H1 (cell line): Measurements from ENCODE around the gene EHD2. TPM values are rescaled to one million over a fixed set of nuclear protein-coding genes. Genes with fewer than 3 reads are reported as not detected.

Experiments used
- CTCF ChIA-PET: fragments of 300-600 bp; sonication (Branson Sonifier 250); formaldehyde crosslinking; loops from one replicate; lab custom pipeline; 2021; ENCODE audit not compliant: partially characterized antibody; lab: Charles Lee
- POLR2A ChIA-PET: fragments of 300-600 bp; sonication (Branson Sonifier 250); formaldehyde crosslinking; loops from one replicate; lab custom pipeline; 2021; ENCODE audit warnings: inconsistent platforms; ENCODE audit not compliant: partially characterized antibody; lab: Charles Lee
- DNase-seq, 2 experiments: peaks; one replicate each; pipeline versions ENCODE4 v3.0.0 to v3.0.0-alpha.2; 2010 to 2022; ENCODE audit warnings: low spot score in 2 of 2, low read depth in 1 of 2, mixed read lengths in 1 of 2
- FAIRE-seq: peaks from 2 replicates; lab custom pipeline; 2011; peaks lifted over from hg19 to GRCh38; lab: Jason Lieb, UNC
- H2AFZ ChIP-seq: 2 replicates; pipeline ENCODE4 v1.8.1; 2012; ENCODE audit warnings: low read length, inconsistent platforms
- H2AK5ac ChIP-seq: 2 replicates; pipeline ENCODE4 v1.6.1; 2013; ENCODE audit warnings: low read depth, low read length
- H2BK120ac ChIP-seq: replicated peaks from 2 replicates; pipeline ENCODE3; 2013; ENCODE audit warnings: low read depth, low read length, inconsistent platforms
- H2BK12ac ChIP-seq: 2 replicates; pipeline ENCODE4 v1.6.1; 2013; ENCODE audit warnings: low read depth, low read length
- H2BK15ac ChIP-seq: 2 replicates; pipeline ENCODE4 v1.6.1; 2013; ENCODE audit warnings: low read length
- H2BK20ac ChIP-seq: 2 replicates; pipeline ENCODE4 v1.6.1; 2013; ENCODE audit warnings: low read length
- H2BK5ac ChIP-seq: 2 replicates; pipeline ENCODE4 v1.6.1; 2013; ENCODE audit warnings: low read depth, low read length
- H3K14ac ChIP-seq: 2 replicates; pipeline ENCODE4 v1.6.1; 2013; ENCODE audit warnings: inconsistent platforms; ENCODE audit not compliant: insufficient read length
- H3K18ac ChIP-seq: 2 replicates; pipeline ENCODE4 v1.6.1; 2013; ENCODE audit warnings: low read length; ENCODE audit errors: extremely low read depth
- H3K23ac ChIP-seq: 2 replicates; pipeline ENCODE4 v1.6.1; 2013; ENCODE audit warnings: inconsistent platforms; ENCODE audit not compliant: insufficient read length
- H3K23me2 ChIP-seq: 2 replicates; pipeline ENCODE4 v1.6.1; 2013; ENCODE audit warnings: low read depth, low read length
- H3K27ac ChIP-seq: 2 replicates; pipeline ENCODE4 v1.6.1; 2011; ENCODE audit warnings: low read depth, low read length, inconsistent platforms
- H3K27me3 ChIP-seq, 4 experiments: replicated peaks in 1 of 4; 1 replicate in 1 of 4; 2 replicates in 3 of 4; pipeline versions ENCODE4 v1.6.1 to v1.8.1; 2011 to 2013; ENCODE audit warnings: low read length in 3 of 4, mild to moderate bottlenecking in 3 of 4, inconsistent platforms in 2 of 4, mixed read lengths in 2 of 4, moderate library complexity in 1 of 4; ENCODE audit not compliant: control insufficient read depth in 3 of 4, insufficient read depth in 3 of 4; ENCODE audit errors: extremely low read depth in 1 of 4
- H3K36me3 ChIP-seq, 4 experiments: 2 replicates each; pipeline versions ENCODE4 v1.6.1 to v1.8.1; 2011 to 2013; ENCODE audit warnings: mild to moderate bottlenecking in 4 of 4, low read length in 3 of 4, moderate library complexity in 2 of 4, control low read depth in 1 of 4, inconsistent platforms in 1 of 4; ENCODE audit not compliant: insufficient read depth in 4 of 4, control insufficient read depth in 2 of 4
- H3K4ac ChIP-seq: replicated peaks from 2 replicates; pipeline ENCODE3; 2013; ENCODE audit warnings: low read length, low read depth, mixed read lengths, inconsistent platforms; ENCODE audit not compliant: insufficient read length
- H3K4me1 ChIP-seq, 4 experiments: replicated peaks in 1 of 4; 1 replicate in 1 of 4; 2 replicates in 3 of 4; pipeline versions ENCODE4 v1.6.1 to v1.8.1; 2011 to 2013; ENCODE audit warnings: low read length in 3 of 4, inconsistent platforms in 2 of 4, mixed read lengths in 1 of 4; ENCODE audit not compliant: insufficient read depth in 4 of 4, control insufficient read depth in 3 of 4
- H3K4me2 ChIP-seq, 2 experiments: 2 replicates each; pipeline versions ENCODE4 v1.6.1 to v1.8.1; 2011 to 2013; ENCODE audit warnings: low read depth in 2 of 2, low read length in 2 of 2, control low read depth in 1 of 2, inconsistent platforms in 1 of 2, mild to moderate bottlenecking in 1 of 2; ENCODE audit not compliant: insufficient read depth in 1 of 2
- H3K4me3 ChIP-seq, 4 experiments: fragments of 200-600, 300-600 bp in 1 of 4; sonication (generic), shearing (Covaris generic), sonication (Bioruptor Twin) in 1 of 4; 2 replicates each; pipeline versions ENCODE4 v1.5.1 to v1.8.1; 2011 to 2016; ENCODE audit warnings: low read length in 4 of 4, low read depth in 3 of 4, control low read depth in 2 of 4, inconsistent platforms in 2 of 4, mild to moderate bottlenecking in 2 of 4, mixed read lengths in 1 of 4, moderate library complexity in 1 of 4; ENCODE audit not compliant: insufficient read depth in 2 of 4; ENCODE audit errors: extremely low read depth in 1 of 4
- H3K56ac ChIP-seq: replicated peaks from 2 replicates; pipeline ENCODE3; 2013; ENCODE audit warnings: low read depth, mild to moderate bottlenecking, mixed read lengths, low read length, inconsistent platforms; ENCODE audit not compliant: insufficient read length
- H3K79me1 ChIP-seq: 2 replicates; pipeline ENCODE4 v1.6.1; 2013; ENCODE audit warnings: low read depth, low read length, control low read depth
- H3K79me2 ChIP-seq, 2 experiments: 2 replicates each; pipeline versions ENCODE4 v1.6.1 to v1.8.1; 2012 to 2013; ENCODE audit warnings: low read length in 2 of 2, mild to moderate bottlenecking in 2 of 2, inconsistent platforms in 1 of 2; ENCODE audit not compliant: insufficient read depth in 2 of 2, control insufficient read depth in 1 of 2
- H3K9ac ChIP-seq, 4 experiments: replicated peaks in 1 of 4; 1 replicate in 1 of 4; 2 replicates in 3 of 4; pipeline versions ENCODE4 v1.6.1 to v1.8.1; 2011 to 2013; ENCODE audit warnings: low read depth in 3 of 4, low read length in 3 of 4, control low read depth in 2 of 4, mild to moderate bottlenecking in 2 of 4, moderate library complexity in 2 of 4, inconsistent platforms in 1 of 4; ENCODE audit errors: extremely low read depth in 1 of 4
- H3K9me3 ChIP-seq, 2 experiments: 2 replicates each; pipeline versions ENCODE4 v1.6.1 to v1.8.1; 2012 to 2013; ENCODE audit warnings: mild to moderate bottlenecking in 2 of 2, moderate library complexity in 2 of 2, control low read depth in 1 of 2, inconsistent platforms in 1 of 2, low read depth in 1 of 2, low read length in 1 of 2, mixed read lengths in 1 of 2; ENCODE audit not compliant: insufficient read depth in 2 of 2
- H4K20me1 ChIP-seq, 2 experiments: replicated peaks in 1 of 2; 2 replicates each; pipeline versions ENCODE3 to v1.8.1; 2011 to 2013; ENCODE audit warnings: inconsistent platforms in 2 of 2, low read length in 2 of 2, mild to moderate bottlenecking in 1 of 2; ENCODE audit not compliant: insufficient read depth in 2 of 2, control insufficient read depth in 1 of 2
- H4K5ac ChIP-seq: 2 replicates; pipeline ENCODE4 v1.6.1; 2013; ENCODE audit warnings: low read length, low read depth, mixed read lengths, inconsistent platforms; ENCODE audit not compliant: insufficient read length
- H4K8ac ChIP-seq: 2 replicates; pipeline ENCODE4 v1.8.0; 2013; ENCODE audit warnings: mild to moderate bottlenecking, moderate library complexity, low read length, inconsistent platforms; ENCODE audit not compliant: insufficient read depth; ENCODE audit errors: extremely low read depth
- H4K91ac ChIP-seq: replicated peaks from 2 replicates; pipeline ENCODE3; 2013; ENCODE audit warnings: low read length, mixed read lengths, inconsistent platforms; ENCODE audit not compliant: insufficient read length
- CEBPB ChIP-seq: IDR thresholded peaks from 2 replicates; pipeline ENCODE4 v1.6.1; 2012; ENCODE audit warnings: low read depth, low read length
- GTF2F1 ChIP-seq: IDR thresholded peaks from 2 replicates; pipeline ENCODE4 v1.6.1; 2012; ENCODE audit warnings: low read depth, low read length, improper control_type of control experiment, borderline replicate concordance
- HDAC6 ChIP-seq: IDR thresholded peaks from one replicate; pipeline ENCODE4 v1.7.1; 2012; ENCODE audit warnings: low read depth, mild to moderate bottlenecking, inconsistent platforms, low read length, moderate library complexity
- PHF8 ChIP-seq: fragments of 200-600 bp; sonication (generic); conservative IDR thresholded peaks from 2 replicates; pipeline ENCODE4 v1.7.1; 2012; ENCODE audit warnings: low read depth, mild to moderate bottlenecking, inconsistent platforms, low read length, moderate library complexity
- POLR2AphosphoS5 ChIP-seq: IDR thresholded peaks from 2 replicates; pipeline ENCODE4 v1.6.1; 2011; ENCODE audit warnings: low read depth, low read length
- SIN3A ChIP-seq, 2 experiments: IDR thresholded peaks in 1 of 2; conservative IDR thresholded peaks in 1 of 2; 2 replicates each; pipeline ENCODE4 v1.6.1; 2011 to 2012; ENCODE audit warnings: low read length in 2 of 2, improper control_type of control experiment in 1 of 2, low read depth in 1 of 2, mild to moderate bottlenecking in 1 of 2
- SIRT6 ChIP-seq: IDR thresholded peaks from one replicate; pipeline ENCODE4 v1.7.1; 2012; ENCODE audit warnings: low read length, inconsistent platforms
- SIX5 ChIP-seq: IDR thresholded peaks from 2 replicates; pipeline ENCODE4 v1.6.1; 2011; ENCODE audit warnings: mild to moderate bottlenecking, low read depth, low read length
- YY1 ChIP-seq: IDR thresholded peaks from 2 replicates; pipeline ENCODE4 v1.6.1; 2011; ENCODE audit warnings: low read depth, mild to moderate bottlenecking, low read length
- WGBS, 2 experiments: shearing (Covaris generic) in 1 of 2; methylation state at CpG; one replicate each; pipeline versions ENCODE4 v1.1.6 to v1.1.7; 2013 to 2015; ENCODE audit warnings: low lambda C conversion rate in 2 of 2, mixed read lengths in 2 of 2, inconsistent platforms in 1 of 2, low coverage in 1 of 2, missing lambda C conversion rate in 1 of 2; ENCODE audit not compliant: insufficient replicate concordance in 2 of 2, insufficient coverage in 1 of 2, insufficient read length in 1 of 2; ENCODE audit errors: extremely low coverage in 1 of 2, missing lambda C conversion rate in 1 of 2; 5-methylcytosine and 5-hydroxymethylcytosine counted together
- polyA plus RNA-seq, 7 experiments: library from polyadenylated mRNA; depleted of rRNA in 3 of 7; stranded (reverse) in 5 of 7; unstranded in 2 of 7; fragments of >200 nt in 5 of 7; fragments of 200-250 nt in 2 of 7; gene quantifications; 1 replicate in 5 of 7; 2 replicates in 1 of 7; 4 replicates in 1 of 7; pipeline versions ENCODE4 v1.2.1 to v1.2.3, GENCODE V29; 2011 to 2013; ENCODE audit warnings: missing spikeins in 2 of 7, mixed read lengths in 2 of 7
- total RNA-seq: library from RNA; stranded (reverse); fragmentation: NEBNext Ultra II Directional; extraction: Animal tissue kit (Norgen Biotek cat#: 25700); gene quantifications from 2 replicates; pipeline ENCODE4 v1.2.1, GENCODE V29; 2021
- TF ChIP-seq, protein P1 (sequence below): IDR thresholded peaks from 2 replicates; pipeline ENCODE4 v1.6.1; 2012; ENCODE audit warnings: inconsistent platforms

EHD2 gene
- total and polyA plus RNA-seq, 2 of the 8 experiments (the other 6 are each of a cell fraction or from before 2014, with no cell fraction given) = 4.5 to 14.3 TPM

DNA sequence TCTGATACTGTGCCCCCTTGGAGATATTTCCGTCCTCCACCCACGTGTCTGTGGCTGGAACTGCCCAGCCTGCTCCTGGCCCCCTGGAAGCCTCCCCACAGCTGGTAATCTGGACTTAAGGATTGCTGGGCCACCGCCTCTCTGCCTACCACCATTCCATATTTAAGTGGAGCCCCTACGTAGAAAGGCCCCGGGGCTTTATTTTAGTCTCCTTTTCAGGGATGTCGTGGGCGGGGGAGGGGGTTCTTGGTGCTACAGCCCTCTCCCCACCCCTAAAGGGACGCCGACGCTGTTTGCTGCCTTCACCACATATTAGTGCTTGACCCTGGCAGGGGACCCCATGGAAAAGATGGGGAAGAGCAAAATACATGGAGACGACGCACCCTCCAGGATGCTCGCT is 29.4 kb downstream of the EHD2 start:
- no peak for DNase-seq
- no peaks in the 10 kb centered on the region for H4K20me1 ChIP-seq
- H3K18ac ChIP-seq = no peak overlapping the region
- H3K4me3 ChIP-seq = peak overlapping the region in 1 of 4 experiments; percentile 66; a peak in 3 of 8 replicates
- no peak overlapping the region for H2BK20ac ChIP-seq
- H3K4me1 ChIP-seq = peaks cover 0 to 15% (median 4%) of the 10 kb centered on the region in 4 experiments; a peak in 4 of 7 replicates
- FAIRE-seq = no peak
- H3K79me1 ChIP-seq = no peaks in the 10 kb centered on the region
- H2BK120ac ChIP-seq = peak overlapping the region; percentile 22
- no peak overlapping the region for H2BK15ac ChIP-seq
- no peaks in the 10 kb centered on the region for H3K27me3 ChIP-seq
- no peaks in the 10 kb centered on the region for H3K9me3 ChIP-seq
- H3K9ac ChIP-seq = no peak overlapping the region
- H3K79me2 ChIP-seq = peaks cover 3 to 17% of the 10 kb centered on the region in 2 experiments; a peak in 3 of 4 replicates
- H2AFZ ChIP-seq = peak overlapping the region; percentile 75; the same call in 1 of the 2 replicates
- no peak overlapping the region for H4K5ac ChIP-seq
- no peak overlapping the region for H2AK5ac ChIP-seq
- no peak overlapping the region for H2BK12ac ChIP-seq
- peaks cover 7% of the 10 kb centered on the region; the same call in 1 of the 2 replicates for H3K23me2 ChIP-seq
- peak overlapping the region; percentile 36 to 95 for H3K4me2 ChIP-seq
- no peak overlapping the region for H3K4ac ChIP-seq
- H2BK5ac ChIP-seq = no peak overlapping the region
- CTCF ChIA-PET = interaction anchor here (1.2 to 4.5 kb wide), 5 partner anchors 14 to 315 kb away, joined by 3 to 51 read pairs (median 10); partner anchors contain the start of gene EHD2
- WGBS, 2 experiments = 53% methylated on average over 13 of the region's 13 CpGs; no CpG with 5 or more reads in 1 of the 2 experiments
- H3K23ac ChIP-seq = no peak overlapping the region
- no peak overlapping the region; the same call in 1 of the 2 replicates for H4K8ac ChIP-seq
- H3K36me3 ChIP-seq = peaks cover 2 to 13% (median 7%) of the 10 kb centered on the region in 4 experiments; a peak in 4 of 8 replicates
- H3K14ac ChIP-seq = no peak overlapping the region
- POLR2A ChIA-PET = interaction anchor here (0.5 to 11.1 kb wide), 3 partner anchors 15 to 168 kb away, joined by 3 to 204 read pairs (median 8); no protein-coding TSS in a partner anchor
- TF ChIP-seq YY1 = no peak
- no peak for TF ChIP-seq SIRT6
- no peak for TF ChIP-seq GTF2F1
- TF ChIP-seq SIN3A (conservative IDR thresholded peaks at IDR 0.05 in 1 of 2, IDR thresholded peaks at IDR 0.05 in 1 of 2; ENCODE audit: low read depth in 1 of 2, low read length in 2 of 2) = no peak
- TF ChIP-seq PHF8 = no peak
- no peak for TF ChIP-seq SIX5
- no peak for TF ChIP-seq HDAC6
- TF ChIP-seq, protein P1, sequence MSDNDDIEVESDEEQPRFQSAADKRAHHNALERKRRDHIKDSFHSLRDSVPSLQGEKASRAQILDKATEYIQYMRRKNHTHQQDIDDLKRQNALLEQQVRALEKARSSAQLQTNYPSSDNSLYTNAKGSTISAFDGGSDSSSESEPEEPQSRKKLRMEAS = no peak
- no peak for TF ChIP-seq CEBPB
- TF ChIP-seq POLR2AphosphoS5 = no peak
- H3K27ac ChIP-seq = no peak overlapping the region
- H4K91ac ChIP-seq = peak overlapping the region; percentile 55
- no peak overlapping the region for H3K56ac ChIP-seq
